DMS79 (cell line): ENCODE measurements around the gene SNX8.

Source experiments
- DNase-seq: peaks from one replicate; lab custom pipeline; 2025; lab: John Stamatoyannopoulos, UW

Gene SNX8

GRCh38 chr7:2260820-2261219 lies 53.4 kb downstream of the SNX8 start:
- DNase-seq: peak; percentile 80

GRCh38 chr7:2259480-2259879 lies 54.8 kb downstream of the SNX8 start:
- no peak for DNase-seq

- no peak for DNase-seq
These were observed 55.4 kb downstream of the SNX8 start for GRCh38 chr7:2258661-2259365.

GRCh38 chr7:2257651-2258050 lies 56.6 kb downstream of the SNX8 start:
- no peak for DNase-seq

- no peak for DNase-seq
These were observed 57.1 kb downstream of the SNX8 start for GRCh38 chr7:2257046-2257551.

- no peak for DNase-seq
These were observed 57.8 kb downstream of the SNX8 start for GRCh38 chr7:2256306-2257045.

- DNase-seq: no peak
These were observed 58.8 kb downstream of the SNX8 start for GRCh38 chr7:2255145-2256139.

GRCh38 chr7:2254429-2255144 lies 59.7 kb downstream of the SNX8 start:
- no peak for DNase-seq

- no peak for DNase-seq
These were observed 60.6 kb downstream of the SNX8 start for GRCh38 chr7:2253525-2254244.

GRCh38 chr7:2253021-2253420 lies 61.2 kb downstream of the SNX8 start:
- DNase-seq: no peak

GRCh38 chr7:2251841-2252771 lies 62.1 kb downstream of the SNX8 start:
- DNase-seq: no peak

- DNase-seq: no peak
These were observed 62.9 kb downstream of the SNX8 start for GRCh38 chr7:2251381-2251780.

- no peak for DNase-seq
These were observed 64.4 kb downstream of the SNX8 start for GRCh38 chr7:2249744-2250323.

- no peak for DNase-seq
These were observed 65.1 kb downstream of the SNX8 start for GRCh38 chr7:2248984-2249694.

- DNase-seq: no peak
These were observed 66.9 kb downstream of the SNX8 start for GRCh38 chr7:2247141-2247995.

- DNase-seq: no peak
These were observed 68.2 kb downstream of the SNX8 start for GRCh38 chr7:2245883-2246675.
